HG02678 (cell line): ENCODE data around the gene CNTN1.
"Not testable (repeated sequence)": the region's sequence is repeated elsewhere in the genome, so short reads cannot be mapped to it uniquely, and the experiment has no call there.

ENCODE experiments used
- ATAC-seq: cut with Tn5 transposase; IDR thresholded peaks from one replicate; pipeline ENCODE4 v1.9.1; 2021; ENCODE audit warnings: mild to moderate bottlenecking, moderate library complexity; ENCODE audit not compliant: unreplicated experiment

The CNTN1 gene

DNA sequence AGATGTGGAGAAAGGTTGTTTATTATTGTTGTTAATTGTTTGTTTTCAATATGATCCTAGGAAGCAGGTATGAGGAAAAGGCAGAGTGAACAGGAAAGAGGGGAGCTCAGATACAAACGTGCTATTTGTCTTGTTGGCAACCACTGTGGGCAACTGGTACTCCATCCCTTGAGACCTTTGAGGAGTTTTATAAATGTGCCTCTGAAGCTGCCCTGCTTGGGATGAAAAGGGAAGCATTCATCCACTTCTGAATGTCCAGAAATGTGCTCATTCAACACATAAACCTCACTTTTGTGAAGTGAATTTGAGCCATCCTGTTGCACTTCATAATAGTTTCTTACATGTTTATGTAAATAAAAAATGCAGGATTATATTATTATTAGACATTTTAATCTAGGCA lies 331.6 kb downstream of the CNTN1 start:
- no peak for ATAC-seq

DNA sequence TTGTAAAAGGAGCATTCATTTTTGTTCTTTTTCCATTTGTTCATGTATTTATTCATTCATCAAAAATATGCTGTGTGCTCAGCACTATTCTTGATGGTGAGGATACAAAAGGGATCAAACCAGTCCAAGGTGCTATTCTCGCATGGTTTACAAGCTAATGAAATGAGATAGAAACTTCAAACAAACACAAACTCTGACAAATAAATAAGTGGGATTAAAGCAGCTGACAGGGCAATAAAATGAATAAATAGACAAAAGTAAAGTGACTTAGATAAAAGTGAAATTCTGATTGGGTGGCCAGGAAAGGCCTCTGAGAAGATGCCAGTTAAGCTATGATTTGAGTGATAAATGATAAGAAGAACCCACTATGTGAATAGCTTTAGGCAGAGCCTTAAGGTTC lies 333.9 kb downstream of the CNTN1 start:
- ATAC-seq: no peak

DNA sequence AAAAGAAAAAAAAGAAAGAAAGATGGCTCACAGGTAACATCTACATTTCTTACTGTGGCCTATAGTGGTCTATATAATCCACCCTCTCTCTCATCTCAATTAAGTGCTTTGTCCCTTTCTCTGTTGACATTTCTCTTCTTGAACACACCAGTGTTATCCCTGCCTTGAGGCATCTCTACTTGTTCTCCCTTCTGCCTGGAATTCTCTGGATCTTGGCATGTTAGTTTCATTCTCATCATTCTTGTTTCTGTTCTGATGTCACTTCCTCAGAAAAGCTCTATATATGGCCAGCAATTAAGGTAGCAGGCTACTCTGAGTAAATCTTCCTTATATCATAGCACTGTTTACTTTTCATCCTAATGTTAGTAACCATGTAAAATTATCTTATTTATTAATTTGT lies 340.1 kb downstream of the CNTN1 start:
- no peak for ATAC-seq

DNA sequence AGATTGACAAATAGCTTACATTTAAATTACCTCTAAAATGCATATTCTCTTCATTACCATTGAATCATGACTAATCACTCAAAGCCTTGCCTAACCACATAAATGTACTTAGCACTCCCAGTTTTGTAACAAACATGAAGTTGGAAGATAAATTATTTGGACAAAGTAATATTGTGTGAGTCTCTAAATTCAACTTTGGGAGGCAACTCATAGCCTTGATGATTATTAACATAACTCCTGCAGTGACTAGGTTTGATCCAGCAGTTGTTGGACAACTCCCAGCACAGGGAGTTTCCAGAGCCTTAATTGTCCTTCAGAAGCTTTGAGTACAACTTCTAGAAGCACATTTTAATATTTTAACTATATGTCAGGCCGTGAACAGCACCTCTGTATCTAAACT lies 342.4 kb downstream of the CNTN1 start:
- ATAC-seq: no peak

DNA sequence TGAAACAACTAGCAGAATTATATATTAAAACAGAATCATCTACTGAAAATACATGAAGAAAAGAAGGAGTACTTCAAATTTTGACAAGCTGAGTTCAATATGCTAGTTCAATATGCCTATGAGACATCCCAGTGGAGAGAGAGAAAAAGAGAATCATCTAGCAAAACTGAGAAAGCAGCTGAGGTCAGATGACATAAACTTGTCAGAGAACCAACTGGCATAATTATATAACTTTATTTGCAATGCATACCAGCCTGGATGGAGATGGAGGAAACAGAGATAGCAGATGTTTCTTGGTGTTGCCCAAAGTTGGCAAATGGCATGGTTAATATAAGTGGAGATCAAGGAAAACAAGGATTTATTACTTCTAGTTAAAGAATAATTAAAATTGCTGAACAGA lies 347.2 kb downstream of the CNTN1 start:
- ATAC-seq: no peak

DNA sequence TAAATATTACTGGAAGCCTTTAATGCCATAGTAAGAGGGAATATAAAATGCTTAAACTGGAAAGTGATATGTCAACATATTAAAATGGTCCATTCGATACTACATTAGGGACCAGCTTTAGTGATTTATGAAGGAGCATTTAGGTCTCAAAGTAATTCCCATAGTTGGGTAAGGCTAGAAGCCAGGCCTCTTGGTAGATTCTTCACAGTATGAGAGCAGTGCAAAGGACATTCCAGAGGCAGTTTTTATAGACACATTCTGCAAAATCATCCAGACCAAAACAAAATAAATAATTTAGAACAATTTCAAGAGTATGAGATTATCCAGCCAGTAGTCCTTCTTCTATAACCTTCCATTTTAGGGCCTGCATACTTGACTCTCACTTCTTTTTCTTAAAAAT lies 353.3 kb downstream of the CNTN1 start:
- ATAC-seq: no peak

DNA sequence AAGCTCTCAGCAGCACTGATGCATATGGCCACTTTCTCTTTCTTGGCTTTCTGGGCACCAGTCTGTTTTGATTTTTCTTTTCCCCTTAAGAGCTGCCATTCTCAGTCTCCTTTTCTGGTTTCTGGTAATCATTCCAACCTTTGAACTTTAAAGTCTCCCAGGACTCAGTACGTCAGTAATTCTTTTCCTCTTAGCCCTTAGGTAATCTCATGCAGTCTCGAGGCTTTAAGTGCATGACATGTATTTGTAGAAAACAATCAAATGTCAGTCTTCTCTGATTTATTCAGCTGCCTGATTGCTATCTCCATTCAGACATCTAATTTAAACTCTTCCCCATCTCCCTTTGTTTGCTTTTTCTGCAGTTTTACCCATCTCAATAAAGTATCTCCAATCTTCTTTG lies 356.8 kb downstream of the CNTN1 start:
- ATAC-seq: no peak

DNA sequence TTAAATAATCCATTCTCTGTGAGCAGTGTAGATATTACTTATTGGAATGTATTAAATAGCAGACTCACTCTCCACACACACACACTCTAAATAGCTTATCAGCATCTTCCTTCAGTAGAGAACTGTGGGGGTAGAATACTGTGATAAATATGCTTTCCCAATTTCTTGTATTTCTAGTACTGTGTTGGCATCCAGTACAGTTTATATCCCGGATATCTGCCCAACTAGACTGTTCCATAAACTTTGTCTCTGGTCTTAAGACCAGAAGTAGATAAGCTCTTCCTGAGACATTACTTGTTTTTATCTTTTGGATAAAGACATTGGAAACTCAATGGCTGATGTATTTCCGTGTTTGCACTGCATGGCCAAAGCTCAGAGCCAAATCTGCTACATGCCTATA lies 359.7 kb downstream of the CNTN1 start:
- ATAC-seq: no peak

DNA sequence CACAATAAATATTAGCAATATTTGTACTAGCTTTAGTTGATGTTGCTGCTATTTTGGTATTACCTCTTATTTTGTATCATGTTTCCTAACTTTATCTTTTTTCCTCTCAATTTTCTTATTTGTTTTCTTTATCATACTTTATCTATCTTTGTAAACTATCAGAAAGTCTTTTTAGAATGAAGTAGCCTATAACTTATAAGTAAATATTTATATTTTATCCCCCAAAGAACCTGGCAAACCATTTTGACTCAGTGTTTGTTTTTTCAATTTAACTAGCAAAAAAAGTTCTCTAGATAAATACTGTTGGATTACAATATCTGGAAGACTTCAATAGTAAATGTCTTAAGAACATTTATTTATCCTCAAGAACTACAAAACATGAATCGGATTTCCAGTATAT lies 360.2 kb downstream of the CNTN1 start:
- ATAC-seq: no peak

DNA sequence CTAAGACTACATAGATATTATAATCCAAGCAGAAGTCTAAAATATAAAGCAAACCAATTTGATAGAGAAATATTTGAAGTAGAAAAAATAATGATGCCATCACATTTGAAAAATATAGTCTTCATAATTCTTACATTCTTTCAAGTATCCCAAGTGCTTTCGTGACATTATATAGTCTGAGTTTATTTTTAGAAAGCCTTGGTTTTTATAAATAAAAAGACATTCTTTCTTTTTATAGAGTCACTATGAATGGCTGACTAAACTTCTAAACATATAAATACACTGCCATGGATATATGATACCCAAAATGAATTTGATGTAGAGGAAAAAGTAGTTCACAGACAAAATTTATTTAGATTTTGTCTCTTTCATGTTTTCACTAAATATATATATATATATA lies 360.8 kb downstream of the CNTN1 start:
- ATAC-seq: no peak

DNA sequence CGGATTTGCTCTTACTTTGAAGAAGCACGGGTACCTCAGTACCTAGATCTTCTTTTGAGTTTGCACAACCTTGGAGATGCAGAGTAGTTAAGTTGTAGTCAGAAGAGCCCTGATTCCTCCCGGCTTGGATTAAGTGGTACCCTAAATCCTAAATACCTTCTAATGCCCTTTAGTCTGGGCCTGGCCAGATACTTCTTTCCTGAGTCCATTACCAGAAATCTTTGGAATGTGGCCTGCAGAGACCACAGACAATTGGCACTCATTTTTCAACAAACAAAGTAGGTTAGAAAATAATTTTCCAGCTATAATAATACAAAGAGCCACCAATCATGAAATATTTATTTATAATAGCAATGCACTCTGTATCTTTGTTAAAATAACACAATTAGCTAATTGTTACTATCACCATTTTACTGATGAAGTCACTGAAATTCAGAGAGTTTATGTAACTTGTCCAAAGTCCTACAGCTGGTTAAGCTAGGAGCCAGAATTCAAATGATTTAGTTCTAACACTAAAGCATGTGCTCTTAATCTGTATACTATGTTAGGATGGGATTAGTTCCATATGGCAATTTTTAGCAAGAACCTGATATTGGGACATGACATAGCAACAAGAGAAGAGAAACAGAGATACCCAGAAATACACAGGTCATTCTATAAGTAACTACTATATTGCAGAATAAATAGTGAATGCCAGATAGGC lies 363.8 kb downstream of the CNTN1 start:
- no peak for ATAC-seq

DNA sequence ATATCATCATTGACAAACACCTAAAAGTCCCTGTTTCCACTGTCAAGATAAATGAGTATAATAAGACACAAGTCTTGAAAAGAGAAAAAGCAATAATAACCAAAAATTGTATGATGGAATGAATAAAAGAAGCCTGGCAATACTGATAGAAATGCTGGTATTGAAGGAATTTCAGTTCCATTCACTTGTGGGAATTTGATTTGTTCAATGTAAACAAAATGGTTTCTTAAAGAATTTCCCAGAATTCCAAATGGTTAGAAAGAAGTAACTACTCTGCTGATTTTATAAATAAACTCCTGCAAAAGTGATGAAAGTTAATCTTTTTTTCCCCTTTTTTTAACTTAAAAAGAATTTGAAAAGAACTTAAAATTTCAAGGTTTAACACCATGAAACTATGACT lies 366.0 kb downstream of the CNTN1 start:
- no peak for ATAC-seq

DNA sequence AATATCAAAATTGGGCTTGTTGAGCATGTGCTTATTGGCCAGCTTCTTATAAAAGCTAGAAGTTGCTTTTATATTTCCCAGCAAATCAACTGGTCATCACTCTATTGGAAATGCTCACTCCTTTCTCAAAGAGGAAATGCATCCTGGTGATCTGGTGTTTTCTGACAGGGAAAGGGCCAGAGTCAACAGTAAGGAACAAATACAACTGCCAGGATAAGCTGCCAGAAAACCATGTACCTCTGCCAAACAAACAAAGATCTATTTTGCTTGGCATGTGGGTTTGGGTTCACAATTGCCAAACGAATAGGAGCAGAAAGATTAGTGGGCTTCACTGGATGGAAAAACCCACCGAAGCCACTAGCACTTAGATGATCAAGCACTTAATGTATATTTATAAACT lies 369.0 kb downstream of the CNTN1 start:
- ATAC-seq: no peak

DNA sequence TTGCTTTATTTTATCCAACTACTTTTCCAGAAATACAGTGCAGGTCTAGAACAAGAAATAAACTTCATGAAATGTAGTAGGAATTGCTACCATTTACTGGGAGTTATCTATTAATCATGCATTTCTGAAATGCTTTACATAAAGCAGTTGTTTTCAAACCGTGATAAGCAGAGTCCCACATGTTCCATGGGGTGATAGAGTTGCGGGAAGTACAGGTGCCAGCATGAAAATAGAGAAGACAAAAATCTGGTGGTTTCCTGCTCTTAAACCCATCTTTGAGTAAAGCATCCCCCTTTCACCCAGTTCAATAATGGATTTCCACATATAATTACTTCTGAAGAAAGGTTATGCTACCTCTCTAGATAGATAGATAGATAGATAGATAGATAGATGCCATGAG lies 372.2 kb downstream of the CNTN1 start:
- no peak for ATAC-seq

DNA sequence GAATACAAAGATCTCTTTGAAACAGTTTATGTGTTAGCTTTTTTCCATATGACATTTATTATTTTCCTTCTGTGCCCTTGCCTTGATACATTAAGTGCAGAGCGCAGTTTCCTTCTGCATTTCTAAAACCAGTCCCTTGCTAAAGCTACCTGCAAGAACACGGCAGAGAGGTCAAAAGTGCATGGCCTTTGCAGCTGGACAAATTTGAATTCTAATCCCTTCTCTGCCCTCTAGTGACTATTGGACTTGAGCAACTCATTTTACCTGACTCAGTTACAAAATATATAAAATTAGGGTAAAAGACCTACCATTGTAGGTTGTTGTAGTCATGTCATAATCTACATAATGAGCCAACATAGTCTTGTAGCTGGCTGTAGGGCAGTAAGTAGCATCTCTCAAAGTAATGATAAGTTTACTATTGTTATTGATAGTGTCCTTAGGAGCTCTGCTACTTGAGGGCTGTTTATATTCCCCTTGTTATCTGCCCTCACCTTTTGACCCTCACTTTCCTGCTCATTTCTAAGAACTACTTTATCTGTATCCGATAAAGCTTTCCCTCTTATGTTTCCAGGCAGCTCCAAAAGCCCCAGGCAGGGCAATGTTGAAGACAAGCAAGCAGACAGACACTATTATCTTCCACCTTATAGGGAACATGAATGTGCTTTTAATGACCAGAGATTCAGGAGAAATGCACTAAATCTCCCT lies 375.9 kb downstream of the CNTN1 start:
- ATAC-seq: no peak

DNA sequence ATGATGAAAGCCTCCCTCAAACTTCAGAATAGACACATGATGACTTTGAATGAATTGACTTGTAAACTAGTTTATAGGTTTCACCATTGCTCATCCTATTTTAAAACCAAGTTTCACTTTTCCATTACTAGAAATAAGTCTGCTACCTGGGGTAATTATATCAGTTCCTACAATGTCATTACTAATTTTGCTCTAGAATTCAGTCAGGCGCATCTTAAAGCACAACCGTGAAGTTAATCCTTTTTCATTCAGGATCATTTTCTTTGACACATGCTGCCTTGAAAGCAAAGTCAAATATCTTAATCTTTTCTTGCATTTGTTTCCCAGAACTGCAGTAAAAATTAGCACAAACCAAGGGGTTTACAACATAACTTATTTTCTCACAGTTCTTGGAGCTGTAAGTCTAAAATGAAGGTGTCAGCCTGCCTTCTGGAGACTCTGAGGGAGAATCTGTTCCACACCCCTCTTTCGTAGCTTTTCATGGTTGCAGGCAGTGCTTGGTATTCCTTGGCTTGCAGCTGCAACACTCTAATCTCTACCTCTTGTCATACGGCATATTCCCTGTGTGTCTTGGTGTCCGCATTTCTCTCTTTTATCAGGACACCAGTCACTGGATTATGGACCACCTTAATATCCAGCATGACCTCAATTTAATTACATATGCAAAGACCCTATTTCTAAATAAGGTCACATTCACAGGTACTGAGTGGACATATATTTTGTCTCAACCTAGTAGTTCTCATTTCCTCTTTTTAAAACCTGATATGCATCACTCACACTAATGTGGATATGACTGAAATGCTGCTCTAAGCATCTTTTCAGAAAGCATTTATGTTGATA lies 381.6 kb downstream of the CNTN1 start:
- ATAC-seq: peak; percentile 49

DNA sequence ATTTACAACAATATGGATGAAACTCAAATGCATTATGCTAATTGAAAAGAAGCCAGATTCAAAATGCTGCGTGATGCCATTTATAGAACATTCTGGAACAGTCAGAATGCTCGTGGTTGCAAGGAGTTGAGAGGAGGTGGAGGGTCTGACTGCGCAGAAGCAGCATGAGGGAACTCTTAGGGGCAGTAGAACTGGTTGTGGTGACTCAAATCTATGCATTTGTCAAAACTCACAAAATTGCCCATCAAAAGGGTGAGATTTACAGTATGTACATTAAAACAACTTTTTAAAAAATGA lies 382.2 kb downstream of the CNTN1 start:
- no peak for ATAC-seq

DNA sequence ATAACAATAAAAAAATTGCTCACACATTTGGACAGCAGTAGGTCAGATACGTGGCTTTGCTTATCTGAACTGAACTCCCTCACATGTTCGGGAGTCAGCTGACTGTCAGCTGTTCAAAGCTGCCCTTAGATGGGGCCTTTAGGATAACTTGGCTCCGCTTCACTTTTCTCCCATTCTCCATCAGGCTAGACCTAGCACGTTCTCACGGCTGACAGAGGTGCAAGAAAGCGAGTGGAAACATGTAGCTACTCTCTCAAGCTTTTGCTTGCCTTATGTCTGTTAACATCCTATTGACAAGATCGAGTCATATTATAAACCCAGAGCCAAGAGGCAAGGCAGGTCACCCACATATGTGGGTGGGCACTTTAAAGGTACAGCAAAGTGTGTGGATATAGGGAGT lies 383.9 kb downstream of the CNTN1 start:
- no peak for ATAC-seq

DNA sequence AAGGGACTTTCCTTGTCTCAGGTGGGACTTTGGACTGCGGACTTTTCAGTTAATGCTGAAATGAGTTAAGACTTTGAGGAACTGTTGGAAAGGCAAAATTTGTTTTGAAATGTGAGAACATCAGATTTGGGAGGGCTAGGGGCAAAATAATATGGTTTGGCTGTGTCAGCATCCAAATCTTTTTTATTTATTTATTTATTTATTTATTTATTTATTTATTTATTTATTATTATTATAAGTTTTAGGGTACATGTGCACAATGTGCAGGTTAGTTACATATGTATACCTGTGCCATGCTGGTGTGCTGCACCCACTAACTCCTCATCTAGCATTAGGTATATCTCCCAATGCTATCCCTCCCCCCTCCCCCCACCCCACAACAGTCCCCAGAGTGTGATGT lies 389.0 kb downstream of the CNTN1 start:
- ATAC-seq: not testable (repeated sequence)

DNA sequence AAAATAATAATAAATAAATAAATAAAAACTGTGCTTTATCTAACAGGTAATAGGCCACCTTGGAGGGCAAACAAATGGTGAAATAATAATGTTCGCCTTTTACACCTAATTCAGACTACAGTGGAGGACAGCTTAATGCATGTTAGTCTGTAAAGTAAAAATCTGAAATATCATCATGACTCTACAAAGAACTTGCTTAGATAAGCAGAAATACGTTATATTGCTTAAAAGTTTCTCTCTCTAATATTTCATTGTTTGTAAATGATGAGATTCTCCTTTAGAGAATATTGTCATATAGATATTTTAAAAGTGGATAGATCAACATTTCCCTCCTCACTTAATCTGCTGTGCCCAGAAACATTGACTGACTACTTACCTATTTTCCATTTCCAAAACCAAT lies 397.2 kb downstream of the CNTN1 start:
- no peak for ATAC-seq

DNA sequence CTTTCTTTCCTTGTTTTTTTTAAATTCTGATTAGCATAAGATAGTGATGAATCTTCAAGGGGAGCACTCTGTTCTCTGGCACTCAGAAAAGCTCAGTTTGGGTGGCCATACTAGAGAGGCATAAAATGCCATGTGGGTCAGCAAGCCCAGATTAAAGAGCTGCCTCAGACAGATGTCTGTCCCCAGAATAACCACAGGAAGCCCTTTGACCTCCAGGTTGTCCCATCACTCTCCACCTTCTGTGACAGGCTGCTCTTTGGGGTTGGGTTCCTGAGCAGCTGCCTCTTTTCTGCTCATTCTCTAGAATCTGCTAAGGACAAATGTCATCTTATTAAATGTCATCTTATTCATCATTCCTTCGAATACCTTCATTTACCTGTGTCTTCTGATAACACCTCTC lies 399.9 kb downstream of the CNTN1 start:
- ATAC-seq: no peak

DNA sequence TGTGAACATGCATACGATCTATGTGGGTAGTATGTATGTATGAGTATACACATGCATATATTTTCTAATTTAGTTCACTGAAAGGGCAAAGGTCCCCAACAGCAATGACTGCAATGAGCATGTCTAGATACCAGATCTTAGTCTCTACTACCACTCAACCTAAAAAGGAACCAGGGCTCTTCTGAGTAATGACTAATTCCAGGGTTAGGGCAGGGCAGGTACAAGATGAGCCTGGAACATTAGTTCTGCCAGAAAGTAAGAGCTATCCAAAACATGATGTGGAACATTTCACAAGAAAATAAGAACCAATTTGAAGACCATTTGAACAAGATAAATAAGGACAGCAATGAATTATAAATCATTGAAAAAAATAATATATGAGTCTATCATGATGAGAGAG lies 404.6 kb downstream of the CNTN1 start:
- no peak for ATAC-seq
